ENCODE data around the gene TAX1BP1. TPM values are rescaled to one million over a fixed set of nuclear protein-coding genes. Genes with fewer than 3 reads are reported as not detected.
"Not testable (repeated sequence)": the region's sequence is repeated elsewhere in the genome, so short reads cannot be mapped to it uniquely, and the experiment has no call there.

The TAX1BP1 gene
- total RNA-seq, 2 donors from 2014 or later, result 90.6 to 133 TPM

DNA sequence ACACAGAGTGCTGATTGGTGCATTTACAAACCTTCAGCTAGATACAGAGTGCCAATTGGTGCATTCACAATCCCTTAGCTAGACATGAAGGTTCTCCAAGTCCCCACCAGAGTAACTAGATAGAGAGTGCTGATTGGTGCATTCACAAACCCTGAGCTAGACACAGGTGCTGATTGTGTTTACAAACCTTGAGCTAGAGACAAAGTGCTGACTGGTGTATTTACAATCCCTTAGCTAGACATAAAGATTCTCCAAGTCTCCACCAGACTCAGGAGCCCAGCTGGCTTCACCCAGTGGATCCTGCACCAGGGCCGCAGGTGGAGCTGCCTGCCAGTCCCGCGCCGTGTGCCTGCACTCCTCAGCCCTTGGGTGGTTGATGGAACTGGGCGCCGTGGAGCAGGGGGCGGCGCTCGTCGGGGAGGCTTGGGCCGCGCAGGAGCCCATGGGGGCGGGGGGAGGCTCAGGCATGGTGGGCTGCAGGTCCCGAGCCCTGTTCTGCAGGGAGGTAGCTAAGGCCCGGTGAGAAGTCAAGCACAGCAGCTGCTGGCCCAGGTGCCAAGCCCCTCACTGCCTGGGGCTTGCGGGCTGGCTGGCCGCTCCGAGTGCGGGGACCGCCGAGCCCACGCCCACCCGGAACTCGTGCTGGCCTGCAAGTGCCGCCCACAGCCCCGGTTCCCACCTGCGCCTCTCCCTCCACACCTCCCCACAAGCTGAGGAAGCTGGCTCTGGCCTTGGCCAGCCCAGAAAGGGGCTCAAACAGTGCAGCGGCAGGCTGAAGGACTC, 116.9 kb downstream of the TAX1BP1 start:
- not testable (repeated sequence) for H3K9me3 Mint-ChIP-seq; H3K27ac Mint-ChIP-seq; H3K4me3 Mint-ChIP-seq; DNase-seq (ENCODE audit: low spot score); ATAC-seq; H3K27me3 Mint-ChIP-seq
- Mint-ChIP-seq H3K36me3 (peaks cover 12% of the 10 kb centered on the region), H3K4me1 (ENCODE audit: low read depth in 2 of 2) (peaks cover 13 to 29% of the 10 kb centered on the region in 2 donors)

DNA sequence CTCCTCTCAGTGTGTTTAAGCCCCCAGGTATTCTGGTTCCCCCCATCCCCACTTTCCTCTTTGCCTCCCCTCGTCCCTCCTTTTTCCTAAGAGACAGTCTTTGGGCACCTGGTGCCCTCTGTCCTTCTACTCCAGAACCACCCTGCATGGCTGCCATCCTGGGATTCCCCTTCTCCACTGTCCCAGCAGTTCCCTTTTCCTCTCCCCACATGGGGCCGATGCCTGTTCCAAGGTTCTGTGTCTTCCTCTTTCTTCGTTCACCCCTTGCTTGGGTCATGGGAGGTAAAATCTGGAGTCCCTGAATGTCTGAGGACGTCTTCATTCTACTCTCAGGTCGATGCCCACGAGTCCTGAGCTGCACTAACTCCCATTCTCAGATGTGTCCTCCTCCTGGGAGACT, 120.8 kb downstream of the TAX1BP1 start:
- H3K27me3 Mint-ChIP-seq, result no peaks in the 10 kb centered on the region

DNA sequence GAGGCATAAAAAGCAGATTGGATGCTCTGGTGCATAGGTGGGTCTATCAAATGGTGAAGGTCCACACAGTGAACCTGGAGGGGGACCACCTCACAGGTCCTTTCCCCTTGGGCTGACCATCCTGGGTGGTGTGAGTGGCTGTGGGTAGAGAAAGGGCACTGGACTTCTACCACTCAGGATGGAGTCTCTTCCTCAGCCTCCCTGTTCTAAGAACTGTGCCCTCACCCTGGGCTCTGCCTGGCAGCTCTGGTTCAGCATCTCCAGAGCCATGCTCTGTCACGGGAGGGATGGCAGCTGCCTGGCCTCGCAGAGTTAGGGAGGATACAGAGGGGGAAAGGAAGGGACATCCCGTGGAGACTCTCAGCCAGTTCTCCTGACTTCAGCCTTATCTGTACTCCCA, 121.8 kb downstream of the TAX1BP1 start:
- Mint-ChIP-seq H3K9me3 (no peaks in the 10 kb centered on the region), H3K4me3 (no peak overlapping the region), H3K27ac (peak overlapping the region in 1 of 2 donors; percentile 80), H3K4me1 (ENCODE audit: low read depth in 2 of 2) (peaks cover 19 to 42% of the 10 kb centered on the region in 2 donors), H3K27me3 (no peaks in the 10 kb centered on the region), H3K36me3 (no peaks in the 10 kb centered on the region)
- DNase-seq (ENCODE audit: low spot score), result no peak
- ATAC-seq, result peak in 1 of 2 donors; percentile 36

More for the DNA sequence above, 120.8 kb downstream of the TAX1BP1 start:
- Mint-ChIP-seq H3K4me3 (no peak overlapping the region), H3K4me1 (ENCODE audit: low read depth in 2 of 2) (peaks cover 11 to 38% of the 10 kb centered on the region in 2 donors), H3K36me3 (peaks cover under 1% of the 10 kb centered on the region), H3K27ac (peak overlapping the region in 1 of 2 donors; percentile 36), H3K9me3 (no peaks in the 10 kb centered on the region)
- DNase-seq (ENCODE audit: low spot score), result no peak
- ATAC-seq, result no peak

DNA sequence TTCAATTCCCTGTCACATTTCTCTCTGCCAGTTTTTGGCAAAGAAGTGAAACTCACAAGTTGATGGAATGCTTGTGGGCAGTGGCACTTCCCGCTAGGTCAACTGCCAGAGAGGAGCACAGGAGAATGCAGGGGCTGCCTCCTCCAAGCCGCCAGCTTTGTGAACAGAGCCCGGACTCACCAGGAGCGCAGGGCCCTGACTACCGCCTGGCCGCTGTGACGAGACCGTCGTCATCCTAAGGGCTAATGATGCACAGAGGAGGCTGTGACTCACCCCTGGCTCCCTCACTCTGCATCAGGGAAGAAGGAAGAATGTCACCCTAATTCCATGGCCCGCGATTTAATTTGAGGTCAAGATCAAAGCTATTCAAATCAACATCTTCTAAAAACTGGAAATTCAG, 123.9 kb downstream of the TAX1BP1 start:
- Mint-ChIP-seq H3K4me3 (no peak overlapping the region), H3K27me3 (no peaks in the 10 kb centered on the region), H3K36me3 (no peaks in the 10 kb centered on the region), H3K4me1 (ENCODE audit: low read depth in 2 of 2) (peaks cover 38 to 52% of the 10 kb centered on the region in 2 donors), H3K27ac (peak overlapping the region in 1 of 2 donors; percentile 68), H3K9me3 (no peaks in the 10 kb centered on the region)
- DNase-seq (ENCODE audit: low spot score) (no peak), ATAC-seq (no peak)

DNA sequence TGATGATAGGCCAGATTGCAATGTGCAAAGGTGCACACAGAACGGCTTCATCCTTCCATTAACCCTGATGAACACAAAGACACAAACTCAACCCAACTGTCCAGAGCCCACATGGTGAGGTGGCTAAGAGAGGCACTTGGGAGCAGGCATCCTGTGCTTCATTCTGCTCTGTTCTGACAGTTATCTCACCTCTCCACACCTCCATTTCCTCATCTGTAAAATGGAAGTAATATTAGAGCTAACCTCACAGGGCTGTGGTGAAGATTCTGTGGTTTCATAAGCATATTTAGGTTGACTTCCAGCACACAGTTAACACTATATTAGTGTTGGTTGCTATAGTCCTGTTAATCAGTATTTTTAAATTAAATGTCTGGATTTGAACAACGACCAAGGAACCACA, 126.3 kb downstream of the TAX1BP1 start:
- peak overlapping the region in 1 of 2 donors; percentile 55 for H3K27ac Mint-ChIP-seq
- no peak overlapping the region for H3K4me3 Mint-ChIP-seq
- H3K9me3 Mint-ChIP-seq, result no peaks in the 10 kb centered on the region
- no peaks in the 10 kb centered on the region for H3K36me3 Mint-ChIP-seq
- peaks cover 46 to 57% of the 10 kb centered on the region in 2 donors for H3K4me1 Mint-ChIP-seq (ENCODE audit: low read depth in 2 of 2)
- DNase-seq (ENCODE audit: low spot score) (no peak), ATAC-seq (peak in 1 of 2 donors; percentile 68)
- H3K27me3 Mint-ChIP-seq, result no peaks in the 10 kb centered on the region

DNA sequence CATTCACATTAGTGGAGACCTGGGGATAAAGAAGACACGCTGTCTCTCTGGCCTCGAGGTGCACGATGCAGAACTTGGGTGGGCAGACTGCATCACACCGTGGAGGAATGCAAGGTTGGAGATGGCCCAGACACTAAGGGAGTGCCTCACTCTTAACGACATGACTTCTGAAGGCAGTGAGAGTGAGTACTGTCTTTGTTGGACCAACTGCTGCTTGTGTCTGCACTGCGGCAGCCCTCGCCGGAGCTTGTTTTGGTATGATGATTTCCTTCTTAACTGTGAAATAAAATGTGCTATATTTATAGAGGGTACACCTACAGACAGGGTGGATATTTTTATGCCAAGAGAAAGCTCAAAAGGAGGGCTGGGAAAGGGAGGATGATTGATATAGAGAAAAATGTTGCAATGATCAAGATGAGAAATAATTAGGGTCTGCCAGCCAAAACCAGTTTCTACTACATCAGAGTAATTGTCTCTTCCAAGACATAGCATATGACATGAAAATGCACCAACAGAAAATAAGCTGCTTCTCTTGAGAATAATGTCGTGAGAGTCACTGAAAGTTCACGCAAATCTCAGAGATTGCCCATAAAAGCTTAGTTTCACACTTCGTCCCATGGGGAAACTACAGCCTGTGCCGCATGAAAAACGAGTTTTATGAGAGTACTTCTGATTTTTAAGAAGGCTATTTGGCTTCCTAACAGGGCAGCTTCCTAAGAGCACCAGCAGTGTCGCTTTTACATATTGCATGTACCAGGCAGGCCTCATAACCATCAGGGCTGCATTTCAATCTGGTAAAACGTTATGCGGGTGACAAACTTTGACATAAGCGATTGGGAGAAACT, 127.1 kb downstream of the TAX1BP1 start:
- H3K9me3 Mint-ChIP-seq, result no peaks in the 10 kb centered on the region
- H3K27me3 Mint-ChIP-seq, result no peaks in the 10 kb centered on the region
- peaks cover 46 to 56% of the 10 kb centered on the region in 2 donors for H3K4me1 Mint-ChIP-seq (ENCODE audit: low read depth in 2 of 2)
- no peak overlapping the region for H3K4me3 Mint-ChIP-seq
- H3K36me3 Mint-ChIP-seq, result no peaks in the 10 kb centered on the region
- no peak for ATAC-seq
- H3K27ac Mint-ChIP-seq, result peak overlapping the region in 1 of 2 donors; percentile 55
- no peak for DNase-seq (ENCODE audit: low spot score)

DNA sequence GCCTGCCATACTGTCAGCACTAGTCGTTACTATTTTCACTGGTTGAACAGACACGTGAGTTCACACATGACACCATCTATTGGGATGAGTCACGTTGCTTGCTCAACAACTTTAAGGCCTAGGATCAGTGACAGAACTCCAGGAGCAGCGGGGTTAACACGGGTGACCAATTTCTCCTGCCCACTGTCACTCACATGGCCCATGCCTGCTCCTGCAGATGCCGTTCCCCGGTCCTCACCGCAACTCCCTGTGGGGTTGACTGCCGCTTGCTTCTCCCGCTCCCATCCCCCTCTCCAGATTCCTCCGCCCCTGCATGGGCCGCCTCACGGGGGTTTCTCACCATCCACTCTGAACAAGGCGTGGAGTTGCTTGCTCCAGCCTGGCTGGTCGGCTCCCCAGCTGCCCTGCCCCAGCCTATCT, 128.2 kb downstream of the TAX1BP1 start:
- no peaks in the 10 kb centered on the region for H3K9me3 Mint-ChIP-seq

DNA sequence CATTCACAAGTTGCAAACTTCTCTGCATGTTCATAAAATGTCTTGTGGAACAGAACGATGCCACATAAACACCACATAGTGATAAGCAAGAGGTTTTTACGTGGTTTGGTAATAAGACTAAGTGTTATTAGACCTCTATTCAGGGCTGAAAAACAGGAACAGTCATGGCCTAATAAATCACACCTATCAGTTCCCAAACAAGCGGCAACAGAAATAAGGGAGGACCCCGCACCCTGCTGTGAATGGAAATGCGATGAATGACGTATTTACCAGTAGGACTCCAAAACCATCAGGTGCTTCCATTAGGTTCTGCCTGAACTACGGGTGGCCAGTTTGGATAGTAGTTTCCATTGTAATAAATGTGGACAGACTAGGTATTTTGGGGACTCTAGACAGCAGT, 129.1 kb downstream of the TAX1BP1 start:
- Mint-ChIP-seq H3K4me3 (no peak overlapping the region), H3K9me3 (no peaks in the 10 kb centered on the region), H3K27ac (peak overlapping the region in 1 of 2 donors; percentile 25), H3K36me3 (no peaks in the 10 kb centered on the region), H3K4me1 (ENCODE audit: low read depth in 2 of 2) (peaks cover 39 to 57% of the 10 kb centered on the region in 2 donors), H3K27me3 (no peaks in the 10 kb centered on the region)
- DNase-seq (ENCODE audit: low spot score) (no peak), ATAC-seq (no peak)

More for the DNA sequence above, 128.2 kb downstream of the TAX1BP1 start:
- ATAC-seq (peak in 1 of 2 donors; percentile 57), DNase-seq (ENCODE audit: low spot score) (no peak)
- Mint-ChIP-seq H3K4me1 (ENCODE audit: low read depth in 2 of 2) (peaks cover 45 to 55% of the 10 kb centered on the region in 2 donors), H3K4me3 (no peak overlapping the region), H3K27me3 (no peaks in the 10 kb centered on the region), H3K27ac (peak overlapping the region; percentile 34 to 52), H3K36me3 (no peaks in the 10 kb centered on the region)

DNA sequence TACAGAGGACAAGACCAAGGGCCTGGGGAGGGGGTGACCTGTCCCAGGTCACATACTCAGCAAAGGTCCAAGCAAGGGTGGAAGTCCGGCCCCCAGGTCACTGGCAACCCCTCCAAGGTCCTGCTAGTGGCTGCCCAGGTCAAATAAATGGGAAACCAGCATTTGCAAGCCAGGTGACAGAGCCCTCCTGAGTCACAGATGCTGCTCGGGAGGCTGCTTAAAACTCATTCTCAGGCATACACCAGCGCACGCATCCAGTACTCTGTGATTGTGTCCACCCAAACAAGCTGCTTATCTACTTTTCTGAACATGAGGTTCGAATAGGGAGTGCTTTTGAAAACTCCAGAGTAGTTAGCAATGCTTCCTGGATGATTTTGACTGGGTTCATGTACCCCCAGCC, 130.6 kb downstream of the TAX1BP1 start:
- Mint-ChIP-seq H3K9me3 (no peaks in the 10 kb centered on the region), H3K4me1 (ENCODE audit: low read depth in 2 of 2) (peaks cover 47 to 57% of the 10 kb centered on the region in 2 donors), H3K27me3 (no peaks in the 10 kb centered on the region), H3K27ac (peak overlapping the region in 1 of 2 donors; percentile 45), H3K36me3 (no peaks in the 10 kb centered on the region), H3K4me3 (no peak overlapping the region)
- ATAC-seq, result no peak
- DNase-seq (ENCODE audit: low spot score), result no peak

DNA sequence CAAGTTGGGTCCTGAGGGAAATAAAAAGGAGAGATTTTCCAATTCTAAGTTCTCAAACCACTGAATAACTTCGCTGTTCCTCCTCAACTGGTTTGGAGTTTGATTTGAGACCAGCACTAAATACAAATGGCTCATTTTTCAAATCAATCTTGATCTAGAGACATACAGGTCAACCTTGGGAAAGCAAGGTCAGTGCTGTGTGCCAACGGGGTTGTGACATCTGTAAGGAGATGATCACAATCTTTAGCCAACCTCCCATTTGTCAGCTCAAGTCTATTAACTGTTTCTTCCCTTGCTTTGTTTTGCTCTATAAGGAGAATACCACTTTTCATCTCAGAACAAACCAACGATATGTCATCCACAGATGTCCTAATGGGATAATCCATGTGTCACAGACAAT, 131.1 kb downstream of the TAX1BP1 start:
- DNase-seq (ENCODE audit: low spot score) (no peak), ATAC-seq (no peak)
- Mint-ChIP-seq H3K4me3 (no peak overlapping the region), H3K27ac (no peak overlapping the region), H3K36me3 (no peaks in the 10 kb centered on the region), H3K4me1 (ENCODE audit: low read depth in 2 of 2) (peaks cover 46 to 58% of the 10 kb centered on the region in 2 donors), H3K9me3 (no peaks in the 10 kb centered on the region), H3K27me3 (no peaks in the 10 kb centered on the region)

DNA sequence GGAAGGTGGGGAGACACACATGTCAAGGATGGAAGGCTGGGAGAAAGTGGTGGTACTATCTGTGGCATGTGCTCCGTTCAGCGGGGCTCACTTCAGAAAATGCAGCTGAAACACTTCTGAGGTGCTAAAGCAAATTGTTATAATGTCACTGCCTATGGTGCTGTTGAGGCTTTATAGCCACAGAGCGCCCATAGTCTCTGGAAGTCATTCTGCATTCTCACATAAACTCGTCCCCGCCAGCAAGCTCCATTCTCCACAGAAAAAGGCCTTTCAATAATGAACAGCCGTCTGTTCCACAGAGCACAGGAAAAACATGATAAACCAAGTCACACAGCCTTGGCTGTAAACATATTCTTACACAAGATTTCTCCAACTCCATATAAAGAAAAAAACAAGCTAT, 131.9 kb downstream of the TAX1BP1 start:
- Mint-ChIP-seq H3K27me3 (no peaks in the 10 kb centered on the region), H3K27ac (no peak overlapping the region), H3K4me1 (ENCODE audit: low read depth in 2 of 2) (peaks cover 38 to 54% of the 10 kb centered on the region in 2 donors), H3K4me3 (no peak overlapping the region), H3K9me3 (no peaks in the 10 kb centered on the region), H3K36me3 (no peaks in the 10 kb centered on the region)
- no peak for ATAC-seq
- DNase-seq (ENCODE audit: low spot score), result no peak

DNA sequence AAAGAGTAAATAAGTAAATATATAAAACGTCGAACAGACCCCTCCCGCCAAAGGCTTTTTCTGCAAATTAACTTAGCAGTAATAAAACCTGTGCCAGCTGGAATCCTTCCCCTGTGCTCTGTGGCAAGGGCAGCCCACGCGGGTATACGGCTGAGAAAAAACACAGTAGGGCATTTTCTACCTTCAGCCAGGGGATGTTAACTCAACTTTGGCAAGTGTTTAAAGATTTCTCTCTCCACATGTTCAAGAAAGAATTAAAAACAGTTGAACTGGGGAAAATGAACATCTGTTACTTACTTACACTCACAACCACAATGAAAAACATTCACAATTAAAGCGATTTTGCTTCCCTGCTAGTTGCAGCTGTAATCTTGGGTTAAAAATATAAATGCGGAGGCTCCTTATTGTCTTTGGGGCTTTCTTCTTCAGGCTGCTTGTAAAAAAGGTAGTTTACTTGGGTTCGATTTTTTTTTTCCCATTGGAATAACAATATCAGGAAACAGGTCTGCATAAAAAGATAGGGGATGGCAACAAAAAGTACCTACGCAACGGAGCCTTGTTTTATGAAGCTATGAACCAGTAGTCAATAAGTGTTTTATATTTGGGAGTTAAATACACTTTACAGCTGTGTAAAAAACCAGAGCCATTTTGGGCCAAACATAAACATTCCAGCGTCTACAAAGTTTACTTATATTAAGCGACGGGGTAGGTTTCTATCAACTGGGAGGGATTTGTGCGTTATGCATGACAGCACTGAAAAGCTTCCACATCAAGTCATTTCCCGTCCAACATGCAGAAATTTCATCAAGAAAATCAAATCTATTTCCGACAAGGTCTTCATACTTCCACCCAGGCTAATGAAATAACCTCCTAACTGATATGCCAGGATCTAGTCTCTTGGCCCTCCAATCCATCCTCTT, 132.7 kb downstream of the TAX1BP1 start:
- Mint-ChIP-seq H3K27me3 (no peaks in the 10 kb centered on the region), H3K4me3 (no peak overlapping the region), H3K4me1 (ENCODE audit: low read depth in 2 of 2) (peaks cover 34 to 53% of the 10 kb centered on the region in 2 donors), H3K9me3 (no peaks in the 10 kb centered on the region), H3K36me3 (no peaks in the 10 kb centered on the region), H3K27ac (no peak overlapping the region)
- ATAC-seq (no peak), DNase-seq (ENCODE audit: low spot score) (no peak)

Data from natural killer cell treated with Interleukin-12 subunit alpha and Interleukin-12 subunit beta and Interleukin-15 and Interleukin-18, amount 100 ng/mL, for 72 hours (primary cell).